Duodenal mucosa (tissue), 2 donors: ENCODE data around the gene ARHGEF10L.
A peak's percentile ranks its signal among the peaks of the same experiment; 100 is the strongest.

Experiments used
- H3K27ac ChIP-seq: one replicate; pipeline ENCODE4 v1.7.0; 2013; ENCODE audit warnings: low read depth, low read length
- H3K27me3 ChIP-seq, 2 donors: one replicate each; pipeline ENCODE4 v1.7.0; 2013; ENCODE audit warnings: low read length in 2 of 2, control low read depth in 1 of 2; ENCODE audit not compliant: insufficient read depth in 2 of 2, control insufficient read depth in 1 of 2
- H3K36me3 ChIP-seq, 2 donors: one replicate each; pipeline ENCODE4 v1.7.0; 2013; ENCODE audit warnings: low read length in 2 of 2, control low read depth in 1 of 2; ENCODE audit not compliant: insufficient read depth in 2 of 2, control insufficient read depth in 1 of 2
- H3K4me1 ChIP-seq, 2 donors: one replicate each; pipeline ENCODE4 v1.7.0; 2013; ENCODE audit warnings: low read length in 2 of 2, control low read depth in 1 of 2; ENCODE audit not compliant: insufficient read depth in 2 of 2, control insufficient read depth in 1 of 2
- H3K4me3 ChIP-seq, 2 donors: one replicate each; pipeline ENCODE4 v1.7.0; 2013; ENCODE audit warnings: low read length in 2 of 2, low read depth in 1 of 2
- H3K9ac ChIP-seq, 2 donors: one replicate each; pipeline ENCODE4 v1.7.0; 2013; ENCODE audit warnings: low read length in 2 of 2, low read depth in 1 of 2
- H3K9me3 ChIP-seq, 2 donors: one replicate each; pipeline ENCODE4 v1.7.0; 2013; ENCODE audit warnings: low read length in 2 of 2, control low read depth in 1 of 2; ENCODE audit not compliant: control insufficient read depth in 1 of 2

Gene ARHGEF10L

GRCh38 chr1:17591814-17592430 is 52.4 kb downstream of the ARHGEF10L start:
- Histone ChIP-seq H3K9ac (peak overlapping the region in 1 of 2 donors; percentile 51), H3K27me3 (no peaks in the 10 kb centered on the region), H3K4me1 (peaks cover 57 to 58% of the 10 kb centered on the region in 2 donors), H3K9me3 (no peaks in the 10 kb centered on the region), H3K4me3 (no peak overlapping the region), H3K36me3 (peaks cover 15 to 32% of the 10 kb centered on the region in 2 donors), H3K27ac (no peak overlapping the region)

GRCh38 chr1:17594026-17594425 is 54.5 kb downstream of the ARHGEF10L start:
- no peaks in the 10 kb centered on the region for H3K27me3 ChIP-seq
- no peaks in the 10 kb centered on the region for H3K9me3 ChIP-seq
- no peak overlapping the region for H3K27ac ChIP-seq
- no peak overlapping the region for H3K4me3 ChIP-seq
- peaks cover 15 to 32% of the 10 kb centered on the region in 2 donors for H3K36me3 ChIP-seq
- H3K9ac ChIP-seq, result no peak overlapping the region
- H3K4me1 ChIP-seq, result peaks cover 57 to 58% of the 10 kb centered on the region in 2 donors

GRCh38 chr1:17594690-17595601 is 55.4 kb downstream of the ARHGEF10L start:
- peaks cover 56 to 57% of the 10 kb centered on the region in 2 donors for H3K4me1 ChIP-seq
- peaks cover 15 to 33% of the 10 kb centered on the region in 2 donors for H3K36me3 ChIP-seq
- no peak overlapping the region for H3K4me3 ChIP-seq
- H3K27me3 ChIP-seq, result no peaks in the 10 kb centered on the region
- H3K9me3 ChIP-seq, result no peaks in the 10 kb centered on the region
- no peak overlapping the region for H3K27ac ChIP-seq
- peak overlapping the region in 1 of 2 donors; percentile 32 for H3K9ac ChIP-seq

- Histone ChIP-seq H3K27ac (peak overlapping the region; percentile 88), H3K9me3 (no peaks in the 10 kb centered on the region), H3K9ac (peak overlapping the region; percentile 32 to 59), H3K4me1 (peaks cover 53 to 54% of the 10 kb centered on the region in 2 donors), H3K36me3 (peaks cover 15 to 38% of the 10 kb centered on the region in 2 donors), H3K27me3 (no peaks in the 10 kb centered on the region), H3K4me3 (no peak overlapping the region)
Measured at GRCh38 chr1:17595602-17595925, 56.1 kb downstream of the ARHGEF10L start.

- Histone ChIP-seq H3K27ac (peak overlapping the region; percentile 88), H3K4me3 (no peak overlapping the region), H3K9me3 (no peaks in the 10 kb centered on the region), H3K4me1 (peaks cover 53 to 54% of the 10 kb centered on the region in 2 donors), H3K36me3 (peaks cover 16 to 36% of the 10 kb centered on the region in 2 donors), H3K9ac (peak overlapping the region; percentile 32 to 59), H3K27me3 (no peaks in the 10 kb centered on the region)
Measured at GRCh38 chr1:17596186-17596585, 56.7 kb downstream of the ARHGEF10L start.

- no peaks in the 10 kb centered on the region for H3K9me3 ChIP-seq
- no peaks in the 10 kb centered on the region for H3K27me3 ChIP-seq
- H3K4me1 ChIP-seq, result peaks cover 49 to 51% of the 10 kb centered on the region in 2 donors
- H3K36me3 ChIP-seq, result peaks cover 18 to 38% of the 10 kb centered on the region in 2 donors
- peak overlapping the region; percentile 40 to 48 for H3K4me3 ChIP-seq
- H3K27ac ChIP-seq, result peak overlapping the region; percentile 88
- peak overlapping the region; percentile 59 to 60 for H3K9ac ChIP-seq
Measured at GRCh38 chr1:17596651-17597509, 57.4 kb downstream of the ARHGEF10L start.

GRCh38 chr1:17597651-17598050 is 58.2 kb downstream of the ARHGEF10L start:
- Histone ChIP-seq H3K9ac (peak overlapping the region; percentile 59 to 60), H3K4me1 (peaks cover 50 to 55% of the 10 kb centered on the region in 2 donors)

GRCh38 chr1:17598251-17598650 is 58.8 kb downstream of the ARHGEF10L start:
- Histone ChIP-seq H3K36me3 (peaks cover 20 to 37% of the 10 kb centered on the region in 2 donors), H3K4me1 (peaks cover 50 to 56% of the 10 kb centered on the region in 2 donors), H3K9me3 (no peaks in the 10 kb centered on the region), H3K4me3 (no peak overlapping the region), H3K27ac (no peak overlapping the region), H3K9ac (peak overlapping the region in 1 of 2 donors; percentile 18), H3K27me3 (no peaks in the 10 kb centered on the region)

More at GRCh38 chr1:17597651-17598050, 58.2 kb downstream of the ARHGEF10L start:
- Histone ChIP-seq H3K9me3 (no peaks in the 10 kb centered on the region), H3K4me3 (peak overlapping the region; percentile 40 to 48), H3K27me3 (no peaks in the 10 kb centered on the region), H3K36me3 (peaks cover 22 to 40% of the 10 kb centered on the region in 2 donors), H3K27ac (peak overlapping the region; percentile 63)

- Histone ChIP-seq H3K36me3 (peaks cover 13 to 35% of the 10 kb centered on the region in 2 donors), H3K4me3 (no peak overlapping the region), H3K4me1 (peaks cover 50 to 56% of the 10 kb centered on the region in 2 donors), H3K27me3 (no peaks in the 10 kb centered on the region), H3K9ac (no peak overlapping the region), H3K9me3 (no peaks in the 10 kb centered on the region), H3K27ac (no peak overlapping the region)
Measured at GRCh38 chr1:17599291-17599953, 59.9 kb downstream of the ARHGEF10L start.
